ENCODE results near the gene KRT83.

DNA sequence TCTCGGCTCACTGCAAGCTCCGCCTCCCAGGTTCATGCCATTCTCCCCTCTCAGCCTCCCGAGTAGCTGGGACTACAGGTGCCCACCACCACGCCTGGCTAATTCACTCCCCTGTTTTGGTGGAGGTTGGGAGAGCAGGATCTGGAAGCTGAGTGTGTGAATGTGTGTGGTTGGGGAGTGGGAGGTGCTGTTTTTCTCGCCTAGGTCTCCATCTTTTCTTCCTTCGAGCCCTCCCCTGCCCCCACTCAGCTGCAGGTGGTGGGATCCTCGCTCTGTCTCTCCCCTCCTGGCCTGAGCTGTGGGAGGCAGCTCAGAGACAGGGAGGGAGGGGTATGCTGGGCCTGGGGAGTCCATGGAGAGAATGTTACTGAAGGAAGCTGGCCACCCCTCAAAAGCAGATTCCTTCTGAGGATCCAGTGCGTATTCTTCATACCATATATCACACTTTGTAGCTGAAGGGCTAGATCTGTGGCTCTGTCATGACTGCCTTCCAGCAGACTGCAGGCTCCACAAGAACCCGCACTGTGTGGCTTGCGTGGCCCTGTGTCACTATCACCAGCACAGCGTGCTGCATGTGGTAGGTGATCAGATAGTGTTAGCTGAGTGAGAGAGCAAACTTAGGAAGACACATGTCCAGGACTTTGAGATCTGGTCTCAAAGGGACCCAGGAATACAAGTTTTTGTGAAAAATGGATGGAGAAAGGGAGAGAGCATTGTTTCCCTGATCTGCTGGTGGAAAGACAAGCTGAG lies 2.8 kb downstream of the KRT83 start:
- TF ChIP-seq, protein P1, sequence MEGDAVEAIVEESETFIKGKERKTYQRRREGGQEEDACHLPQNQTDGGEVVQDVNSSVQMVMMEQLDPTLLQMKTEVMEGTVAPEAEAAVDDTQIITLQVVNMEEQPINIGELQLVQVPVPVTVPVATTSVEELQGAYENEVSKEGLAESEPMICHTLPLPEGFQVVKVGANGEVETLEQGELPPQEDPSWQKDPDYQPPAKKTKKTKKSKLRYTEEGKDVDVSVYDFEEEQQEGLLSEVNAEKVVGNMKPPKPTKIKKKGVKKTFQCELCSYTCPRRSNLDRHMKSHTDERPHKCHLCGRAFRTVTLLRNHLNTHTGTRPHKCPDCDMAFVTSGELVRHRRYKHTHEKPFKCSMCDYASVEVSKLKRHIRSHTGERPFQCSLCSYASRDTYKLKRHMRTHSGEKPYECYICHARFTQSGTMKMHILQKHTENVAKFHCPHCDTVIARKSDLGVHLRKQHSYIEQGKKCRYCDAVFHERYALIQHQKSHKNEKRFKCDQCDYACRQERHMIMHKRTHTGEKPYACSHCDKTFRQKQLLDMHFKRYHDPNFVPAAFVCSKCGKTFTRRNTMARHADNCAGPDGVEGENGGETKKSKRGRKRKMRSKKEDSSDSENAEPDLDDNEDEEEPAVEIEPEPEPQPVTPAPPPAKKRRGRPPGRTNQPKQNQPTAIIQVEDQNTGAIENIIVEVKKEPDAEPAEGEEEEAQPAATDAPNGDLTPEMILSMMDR (IDR thresholded peaks at IDR 0.05): no peak
- no peak for TF ChIP-seq EZH2 (IDR thresholded peaks at IDR 0.05)
